Adrenal gland (tissue), 5 donors: Measurements from ENCODE around the gene CDH20.

Source experiments
- POLR2A ChIP-seq, 2 donors: fragments of 450-650 bp; IDR thresholded peaks; one replicate each; pipeline ENCODE4 v1.6.1; 2017; ENCODE audit warnings: antibody characterized with exemption in 2 of 2, mild to moderate bottlenecking in 2 of 2, moderate library complexity in 1 of 2
- TF ChIP-seq, protein P1 (sequence below), 6 experiments: fragments of 450-650 bp in 4 of 6; fragments of 200-600 bp in 2 of 6; sonication (generic) in 1 of 6; IDR thresholded peaks; 1 replicate in 5 of 6; 2 replicates in 1 of 6; pipeline versions ENCODE4 v1.5.1 to v1.8.0; 2016 to 2021; ENCODE audit warnings: antibody characterized with exemption in 6 of 6, mild to moderate bottlenecking in 2 of 6, moderate library complexity in 1 of 6
- donor health status: DM: no; HTN: no; CAD: no.

DNA sequence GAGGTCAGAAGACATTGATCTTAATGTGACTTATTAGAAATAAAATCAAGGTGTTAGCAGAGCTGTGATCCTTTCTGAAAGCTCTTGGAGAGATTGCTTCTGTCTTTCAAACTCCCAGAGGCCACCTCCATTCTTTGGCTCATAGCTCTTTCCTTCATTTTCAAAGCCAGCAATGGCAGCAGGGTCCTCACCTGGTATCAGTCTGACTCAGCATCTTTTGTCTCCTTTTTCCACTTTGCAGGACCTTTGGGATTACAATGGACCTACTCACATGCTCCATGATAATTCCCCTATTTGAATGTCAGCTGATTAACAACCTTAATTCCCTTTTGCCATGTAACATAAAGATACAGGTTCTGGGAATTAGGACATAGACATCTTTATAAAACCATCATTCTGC lies 6.8 kb upstream of the CDH20 start:
- TF ChIP-seq, protein P1, sequence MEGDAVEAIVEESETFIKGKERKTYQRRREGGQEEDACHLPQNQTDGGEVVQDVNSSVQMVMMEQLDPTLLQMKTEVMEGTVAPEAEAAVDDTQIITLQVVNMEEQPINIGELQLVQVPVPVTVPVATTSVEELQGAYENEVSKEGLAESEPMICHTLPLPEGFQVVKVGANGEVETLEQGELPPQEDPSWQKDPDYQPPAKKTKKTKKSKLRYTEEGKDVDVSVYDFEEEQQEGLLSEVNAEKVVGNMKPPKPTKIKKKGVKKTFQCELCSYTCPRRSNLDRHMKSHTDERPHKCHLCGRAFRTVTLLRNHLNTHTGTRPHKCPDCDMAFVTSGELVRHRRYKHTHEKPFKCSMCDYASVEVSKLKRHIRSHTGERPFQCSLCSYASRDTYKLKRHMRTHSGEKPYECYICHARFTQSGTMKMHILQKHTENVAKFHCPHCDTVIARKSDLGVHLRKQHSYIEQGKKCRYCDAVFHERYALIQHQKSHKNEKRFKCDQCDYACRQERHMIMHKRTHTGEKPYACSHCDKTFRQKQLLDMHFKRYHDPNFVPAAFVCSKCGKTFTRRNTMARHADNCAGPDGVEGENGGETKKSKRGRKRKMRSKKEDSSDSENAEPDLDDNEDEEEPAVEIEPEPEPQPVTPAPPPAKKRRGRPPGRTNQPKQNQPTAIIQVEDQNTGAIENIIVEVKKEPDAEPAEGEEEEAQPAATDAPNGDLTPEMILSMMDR (IDR thresholded peaks at IDR 0.05), result no peak
- no peak for TF ChIP-seq POLR2A (IDR thresholded peaks at IDR 0.05)
